Measurements from ENCODE around the gene ZNF219.

The ZNF219 gene

GRCh38 chr14:21120686-21121085 lies 22.2 kb upstream of the ZNF219 start:
- Histone ChIP-seq H3K9ac (ENCODE audit: low read depth, low read length) (no peak overlapping the region), H2AFZ (ENCODE audit: low read depth, low read length) (no peak overlapping the region), H3K36me3 (ENCODE audit: insufficient read depth, low read length) (no peaks in the 10 kb centered on the region), H3K79me2 (ENCODE audit: insufficient read depth, low read length) (no peaks in the 10 kb centered on the region), H3K4me3 (ENCODE audit: low read depth in 1 of 2, low read length in 2 of 2) (no peak overlapping the region), H3K27me3 (ENCODE audit: insufficient read depth, low read length, poor library complexity) (peaks cover 10% of the 10 kb centered on the region), H3K27ac (ENCODE audit: low read length) (no peak overlapping the region), H3K4me1 (ENCODE audit: insufficient read depth, low read length) (no peaks in the 10 kb centered on the region), H4K20me1 (ENCODE audit: insufficient read depth, low read length) (no peaks in the 10 kb centered on the region), H3K9me3 (ENCODE audit: insufficient read depth, low read length, severe bottlenecking) (no peaks in the 10 kb centered on the region), H3K4me2 (ENCODE audit: insufficient read depth, low read length) (no peak overlapping the region)
- DNase-seq (no peak), ATAC-seq (ENCODE audit: insufficient read depth, low read depth) (no peak)
- TF ChIP-seq EZH2 (IDR thresholded peaks at IDR 0.05; ENCODE audit: borderline replicate concordance, low read depth, low read length, severe bottlenecking): no peak
- TF ChIP-seq CTCF (IDR thresholded peaks at IDR 0.05; ENCODE audit: borderline replicate concordance, extremely low read depth, low read length, poor library complexity, severe bottlenecking): no peak

- ATAC-seq (ENCODE audit: insufficient read depth, low read depth): no peak
- no peak overlapping the region for H3K27ac ChIP-seq (ENCODE audit: low read length)
- H3K4me1 ChIP-seq (ENCODE audit: insufficient read depth, low read length): no peaks in the 10 kb centered on the region
- H3K27me3 ChIP-seq (ENCODE audit: insufficient read depth, low read length, poor library complexity): peaks cover 9% of the 10 kb centered on the region
- TF ChIP-seq CTCF (IDR thresholded peaks at IDR 0.05; ENCODE audit: borderline replicate concordance, extremely low read depth, low read length, poor library complexity, severe bottlenecking) (no peak), EZH2 (IDR thresholded peaks at IDR 0.05; ENCODE audit: borderline replicate concordance, low read depth, low read length, severe bottlenecking) (no peak)
- no peaks in the 10 kb centered on the region for H3K36me3 ChIP-seq (ENCODE audit: insufficient read depth, low read length)
- no peak overlapping the region for H3K4me3 ChIP-seq (ENCODE audit: low read depth in 1 of 2, low read length in 2 of 2)
- no peak overlapping the region for H3K4me2 ChIP-seq (ENCODE audit: insufficient read depth, low read length)
- no peak for DNase-seq
- no peak overlapping the region for H3K9ac ChIP-seq (ENCODE audit: low read depth, low read length)
- no peaks in the 10 kb centered on the region for H3K9me3 ChIP-seq (ENCODE audit: insufficient read depth, low read length, severe bottlenecking)
- no peak overlapping the region for H2AFZ ChIP-seq (ENCODE audit: low read depth, low read length)
- H3K79me2 ChIP-seq (ENCODE audit: insufficient read depth, low read length): no peaks in the 10 kb centered on the region
- H4K20me1 ChIP-seq (ENCODE audit: insufficient read depth, low read length): no peaks in the 10 kb centered on the region
Observed at GRCh38 chr14:21118933-21119332, 20.5 kb upstream of the ZNF219 start.

GRCh38 chr14:21113369-21113768 lies 14.9 kb upstream of the ZNF219 start:
- Histone ChIP-seq H3K4me2 (ENCODE audit: insufficient read depth, low read length) (no peak overlapping the region), H2AFZ (ENCODE audit: low read depth, low read length) (no peak overlapping the region), H3K9me3 (ENCODE audit: insufficient read depth, low read length, severe bottlenecking) (no peaks in the 10 kb centered on the region), H3K9ac (ENCODE audit: low read depth, low read length) (no peak overlapping the region), H4K20me1 (ENCODE audit: insufficient read depth, low read length) (no peaks in the 10 kb centered on the region), H3K27ac (ENCODE audit: low read length) (no peak overlapping the region), H3K79me2 (ENCODE audit: insufficient read depth, low read length) (no peaks in the 10 kb centered on the region), H3K4me3 (ENCODE audit: low read depth in 1 of 2, low read length in 2 of 2) (no peak overlapping the region), H3K27me3 (ENCODE audit: insufficient read depth, low read length, poor library complexity) (no peaks in the 10 kb centered on the region), H3K36me3 (ENCODE audit: insufficient read depth, low read length) (no peaks in the 10 kb centered on the region), H3K4me1 (ENCODE audit: insufficient read depth, low read length) (no peaks in the 10 kb centered on the region)
- no peak for ATAC-seq (ENCODE audit: insufficient read depth, low read depth)
- TF ChIP-seq EZH2 (IDR thresholded peaks at IDR 0.05; ENCODE audit: borderline replicate concordance, low read depth, low read length, severe bottlenecking): no peak
- DNase-seq: no peak

GRCh38 chr14:21112255-21112654 lies 13.8 kb upstream of the ZNF219 start:
- DNase-seq: no peak
- Histone ChIP-seq H3K9me3 (ENCODE audit: insufficient read depth, low read length, severe bottlenecking) (no peaks in the 10 kb centered on the region), H2AFZ (ENCODE audit: low read depth, low read length) (no peak overlapping the region), H3K4me1 (ENCODE audit: insufficient read depth, low read length) (no peaks in the 10 kb centered on the region), H3K27ac (ENCODE audit: low read length) (no peak overlapping the region), H4K20me1 (ENCODE audit: insufficient read depth, low read length) (no peaks in the 10 kb centered on the region), H3K9ac (ENCODE audit: low read depth, low read length) (no peak overlapping the region), H3K36me3 (ENCODE audit: insufficient read depth, low read length) (no peaks in the 10 kb centered on the region), H3K4me2 (ENCODE audit: insufficient read depth, low read length) (no peak overlapping the region), H3K27me3 (ENCODE audit: insufficient read depth, low read length, poor library complexity) (no peaks in the 10 kb centered on the region), H3K4me3 (ENCODE audit: low read depth in 1 of 2, low read length in 2 of 2) (no peak overlapping the region), H3K79me2 (ENCODE audit: insufficient read depth, low read length) (no peaks in the 10 kb centered on the region)
- no peak for TF ChIP-seq EZH2 (IDR thresholded peaks at IDR 0.05; ENCODE audit: borderline replicate concordance, low read depth, low read length, severe bottlenecking)
- no peak for ATAC-seq (ENCODE audit: insufficient read depth, low read depth)
